GM21423 (cell line): Measurements from ENCODE around the gene PGM1.

ENCODE experiments used
- ATAC-seq: cut with Tn5 transposase; IDR thresholded peaks from one replicate; pipeline ENCODE4 v1.9.1; 2021; ENCODE audit warnings: mild to moderate bottlenecking, moderate library complexity; ENCODE audit not compliant: unreplicated experiment

Gene PGM1

GRCh38 chr1:63691701-63692425 is 98.7 kb downstream of the PGM1 start:
- peak; percentile 69 for ATAC-seq

DNA sequence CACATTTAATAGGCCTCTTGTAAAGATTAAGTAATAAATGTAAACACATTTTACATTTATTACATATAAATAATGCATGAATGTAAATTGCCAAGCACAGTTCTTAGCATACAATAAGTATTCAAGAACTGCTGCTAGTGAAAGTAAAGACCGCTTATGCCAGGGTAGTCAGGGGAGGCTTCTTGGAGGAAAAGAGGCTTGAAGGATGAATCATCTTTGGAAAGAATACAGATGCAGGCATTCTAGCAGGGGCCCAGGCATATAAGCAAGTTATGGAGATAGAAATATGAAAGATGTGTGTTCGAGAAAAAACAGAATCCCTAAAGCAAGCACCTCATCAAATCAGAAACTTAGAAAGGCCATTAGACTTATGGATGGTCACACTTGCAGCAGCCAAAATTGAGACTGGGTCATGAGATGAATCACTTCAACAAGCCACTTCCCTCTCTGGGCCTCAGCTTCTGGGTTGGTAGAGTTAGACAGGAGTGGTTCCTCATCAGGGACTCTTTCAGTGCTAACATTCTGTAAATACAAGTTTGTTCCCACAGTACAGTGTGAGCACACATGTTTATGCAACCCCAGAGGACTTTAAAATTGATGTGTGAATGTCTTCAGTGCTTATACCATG is 100.8 kb downstream of the PGM1 start:
- ATAC-seq = peak; percentile 63

- no peak for ATAC-seq
Measured at GRCh38 chr1:63698001-63698838, 105.0 kb downstream of the PGM1 start.

DNA sequence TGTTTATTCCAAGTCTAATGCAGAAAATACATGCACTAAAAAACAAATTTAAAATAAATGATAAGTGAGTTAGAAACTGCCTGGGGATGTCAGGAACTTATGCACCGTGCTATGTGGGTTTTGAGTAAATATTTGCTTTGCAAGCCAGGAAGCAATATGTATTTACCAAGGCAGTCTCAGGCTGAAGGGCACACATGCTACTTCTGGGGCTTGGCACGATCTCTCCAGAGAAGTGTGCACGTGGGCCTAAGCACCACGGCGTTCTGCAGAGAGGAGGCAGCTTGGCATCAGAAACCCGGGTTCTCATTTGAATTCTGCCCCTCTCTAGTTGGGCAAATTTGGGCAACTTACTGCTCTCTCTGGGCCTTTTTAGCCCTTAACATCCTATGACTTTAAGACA is 108.0 kb downstream of the PGM1 start:
- no peak for ATAC-seq

DNA sequence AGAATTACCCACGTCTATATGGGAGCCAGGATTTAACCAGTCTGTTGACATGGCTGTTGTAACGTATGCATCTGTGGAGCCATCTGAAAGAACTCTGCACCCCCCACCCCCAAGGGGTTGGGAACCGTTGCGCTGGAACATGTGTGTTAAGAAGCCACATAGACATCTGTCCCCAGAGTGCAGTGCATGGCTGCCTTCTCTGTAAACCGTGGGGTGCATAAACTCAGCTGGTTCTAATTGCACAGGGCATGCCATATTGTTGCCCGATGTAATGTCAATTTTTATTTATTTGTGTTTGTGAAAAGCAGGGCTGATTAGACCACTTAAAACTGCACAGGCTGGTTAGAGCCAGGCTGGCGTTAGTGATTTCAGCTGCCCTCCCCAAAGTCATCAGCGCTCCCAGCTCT is 110.5 kb downstream of the PGM1 start:
- no peak for ATAC-seq

DNA sequence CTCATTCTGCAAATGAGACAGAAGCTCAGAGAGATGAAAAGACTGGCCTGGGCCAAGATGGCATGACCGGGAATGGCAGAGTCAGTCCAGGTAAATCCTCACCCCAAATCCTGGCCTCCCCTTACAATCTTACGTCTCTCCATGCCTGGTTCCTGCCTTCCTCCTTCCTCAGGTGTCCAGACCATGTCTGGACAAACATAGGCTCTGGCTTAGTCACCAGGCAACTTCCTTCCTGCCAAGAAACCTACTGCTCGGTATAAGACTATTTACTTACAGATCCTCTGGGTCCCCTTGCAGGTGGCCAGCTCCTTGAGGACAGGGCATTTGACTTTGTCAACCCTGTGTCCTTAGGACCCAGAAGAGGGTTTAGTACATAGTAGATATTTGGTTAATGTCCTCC is 111.2 kb downstream of the PGM1 start:
- no peak for ATAC-seq

DNA sequence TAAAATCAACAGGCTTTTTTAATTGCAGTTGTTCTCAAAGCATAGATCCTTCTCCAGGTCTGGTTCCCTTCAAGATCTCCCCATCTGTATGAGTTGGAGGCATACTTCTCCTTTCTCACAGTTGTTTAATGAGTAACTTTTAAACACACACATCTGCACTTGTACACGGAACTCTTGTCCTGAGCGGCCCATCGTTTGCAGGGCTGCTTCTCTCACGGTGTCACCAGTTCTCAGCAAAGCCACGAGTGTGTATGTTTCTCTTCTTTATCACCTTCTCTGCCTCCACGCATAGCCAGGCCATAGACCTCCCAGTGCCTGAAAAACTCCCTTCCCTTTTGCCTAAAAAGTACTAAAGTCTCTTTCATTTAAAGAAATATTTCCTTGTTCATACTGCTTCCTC is 111.9 kb downstream of the PGM1 start:
- peak; percentile 95 for ATAC-seq

GRCh38 chr1:63709267-63709828 is 116.1 kb downstream of the PGM1 start:
- no peak for ATAC-seq
